OCI-LY1 (cell line): ENCODE data around the gene EDC3.

Experiments used
- H2AFZ ChIP-seq: fragments of 200-600 bp; sonication (generic), shearing (Covaris generic); 2 replicates; pipeline ENCODE4 v1.6.0; 2014; ENCODE audit warnings: antibody characterized with exemption, mild to moderate bottlenecking, low read length
- H3F3A ChIP-seq: fragments of 200-600 bp; sonication (generic), shearing (Covaris generic); 2 replicates; pipeline ENCODE4 v1.6.0; 2014; ENCODE audit warnings: mild to moderate bottlenecking, antibody characterized with exemption, low read length, moderate library complexity; ENCODE audit not compliant: insufficient read depth
- H3K27ac ChIP-seq: fragments of 200-600 bp; sonication (generic); 2 replicates; pipeline ENCODE4 v1.5.1; 2014; ENCODE audit warnings: low read length, mixed run types, mild to moderate bottlenecking, low read depth; ENCODE audit not compliant: poor library complexity, severe bottlenecking
- H3K27me3 ChIP-seq: fragments of 200-600 bp; sonication (generic); 2 replicates; pipeline ENCODE4 v1.6.0; 2014; ENCODE audit warnings: antibody characterized with exemption, mild to moderate bottlenecking, low read length, moderate library complexity; ENCODE audit not compliant: insufficient read depth
- H3K36me3 ChIP-seq: fragments of 200-600 bp; sonication (generic); 2 replicates; pipeline ENCODE4 v1.6.1; 2014; ENCODE audit warnings: mild to moderate bottlenecking, antibody characterized with exemption, low read length, moderate library complexity, mixed read lengths; ENCODE audit not compliant: insufficient read depth
- H3K4me1 ChIP-seq: fragments of 200-600 bp; sonication (generic); 2 replicates; pipeline ENCODE4 v1.5.1; 2014; ENCODE audit warnings: mild to moderate bottlenecking, low read length, moderate library complexity; ENCODE audit not compliant: insufficient read depth, severe bottlenecking
- H3K4me2 ChIP-seq: fragments of 200-600 bp; sonication (generic), shearing (Covaris generic); 2 replicates; pipeline ENCODE4 v1.6.1; 2014; ENCODE audit warnings: low read length
- H3K4me3 ChIP-seq: fragments of 200-600 bp; sonication (generic); 2 replicates; pipeline ENCODE4 v1.5.1; 2014; ENCODE audit warnings: low read length, low read depth, mild to moderate bottlenecking, mixed read lengths; ENCODE audit not compliant: poor library complexity, severe bottlenecking
- H3K79me2 ChIP-seq: fragments of 200-600 bp; shearing (Covaris generic); 2 replicates; pipeline ENCODE4 v1.6.1; 2016; ENCODE audit warnings: mixed run types, low read length, mixed read lengths; ENCODE audit not compliant: insufficient read depth
- H3K9ac ChIP-seq: fragments of 200-600 bp; sonication (generic), shearing (Covaris generic); 2 replicates; pipeline ENCODE4 v1.6.1; 2014; ENCODE audit warnings: mild to moderate bottlenecking, low read length, mixed read lengths
- H3K9me2 ChIP-seq: fragments of 200-600 bp; sonication (generic), shearing (Covaris generic); 2 replicates; pipeline ENCODE4 v1.6.1; 2014; ENCODE audit warnings: low read depth, mild to moderate bottlenecking, low read length, mixed read lengths
- H3K9me3 ChIP-seq: fragments of 200-600 bp; shearing (Covaris generic); 2 replicates; pipeline ENCODE4 v1.6.1; 2014; ENCODE audit warnings: low read length, mixed read lengths
- H4K20me1 ChIP-seq: fragments of 200-600 bp; sonication (generic), shearing (Covaris generic); 2 replicates; pipeline ENCODE4 v1.6.0; 2016; ENCODE audit warnings: mild to moderate bottlenecking, low read length; ENCODE audit not compliant: insufficient read depth
- CTCF ChIP-seq: fragments of 200-600 bp; sonication (generic), shearing (Covaris generic); IDR thresholded peaks from 2 replicates; pipeline ENCODE4 v1.5.1; 2017; ENCODE audit warnings: mild to moderate bottlenecking, antibody characterized with exemption, low read length, moderate library complexity, mixed read lengths
- EZH2 ChIP-seq: fragments of 200-600 bp; sonication (generic), shearing (Covaris generic); IDR thresholded peaks from 2 replicates; pipeline ENCODE4 v1.8.0; 2017; ENCODE audit warnings: borderline replicate concordance, mixed run types, mild to moderate bottlenecking, antibody characterized with exemption, low read length, moderate library complexity, mixed read lengths

Gene EDC3

GRCh38 chr15:74627766-74628165, 68.1 kb downstream of the EDC3 start:
- peak overlapping the region; percentile 31; the same call in 1 of the 2 replicates for H3K4me2 ChIP-seq
- H3K27ac ChIP-seq = peak overlapping the region; percentile 91
- H2AFZ ChIP-seq = no peak overlapping the region
- H3K9me3 ChIP-seq = no peaks in the 10 kb centered on the region
- no peaks in the 10 kb centered on the region for H3F3A ChIP-seq
- peaks cover 95% of the 10 kb centered on the region for H3K36me3 ChIP-seq
- H3K4me1 ChIP-seq = peaks cover 30% of the 10 kb centered on the region
- H3K79me2 ChIP-seq = no peaks in the 10 kb centered on the region
- no peaks in the 10 kb centered on the region for H3K27me3 ChIP-seq
- no peak overlapping the region for H3K4me3 ChIP-seq
- no peaks in the 10 kb centered on the region for H3K9me2 ChIP-seq
- no peaks in the 10 kb centered on the region for H4K20me1 ChIP-seq
- TF ChIP-seq EZH2 (no peak), CTCF (no peak)
- peak overlapping the region; percentile 7; the same call in 1 of the 2 replicates for H3K9ac ChIP-seq

- TF ChIP-seq CTCF (no peak), EZH2 (no peak)
- Histone ChIP-seq H3K4me2 (peak overlapping the region; percentile 31; the same call in 1 of the 2 replicates), H2AFZ (no peak overlapping the region), H3K9me2 (no peaks in the 10 kb centered on the region), H3K9me3 (no peaks in the 10 kb centered on the region), H3K4me3 (no peak overlapping the region), H3K27ac (peak overlapping the region; percentile 91), H3K4me1 (peaks cover 30% of the 10 kb centered on the region), H3F3A (no peaks in the 10 kb centered on the region), H3K36me3 (peaks cover 95% of the 10 kb centered on the region), H4K20me1 (no peaks in the 10 kb centered on the region), H3K9ac (peak overlapping the region; percentile 7; the same call in 1 of the 2 replicates), H3K27me3 (no peaks in the 10 kb centered on the region), H3K79me2 (no peaks in the 10 kb centered on the region)
Measured at GRCh38 chr15:74626752-74627692, 68.8 kb downstream of the EDC3 start.

GRCh38 chr15:74626336-74626735, 69.5 kb downstream of the EDC3 start:
- Histone ChIP-seq H3K4me2 (no peak overlapping the region; the same call in 1 of the 2 replicates), H3F3A (no peaks in the 10 kb centered on the region)

More at GRCh38 chr15:74626336-74626735, 69.5 kb downstream of the EDC3 start:
- Histone ChIP-seq H3K4me3 (no peak overlapping the region), H3K4me1 (peaks cover 30% of the 10 kb centered on the region), H3K36me3 (peaks cover 98% of the 10 kb centered on the region), H2AFZ (no peak overlapping the region), H4K20me1 (no peaks in the 10 kb centered on the region), H3K79me2 (no peaks in the 10 kb centered on the region), H3K9me2 (no peaks in the 10 kb centered on the region), H3K27ac (peak overlapping the region; percentile 91), H3K27me3 (no peaks in the 10 kb centered on the region), H3K9me3 (no peaks in the 10 kb centered on the region), H3K9ac (peak overlapping the region; percentile 6; the same call in 1 of the 2 replicates)
- TF ChIP-seq EZH2 (no peak), CTCF (no peak)
